Neural cell (in vitro differentiated cells): ENCODE measurements around the gene POU2F3. TPM values are rescaled to one million over a fixed set of nuclear protein-coding genes. Genes with fewer than 3 reads are reported as not detected.

Experiments used
- H2AFZ ChIP-seq: fragments of 200-600, 300-800 bp; sonication (generic), shearing (Covaris generic); 2 replicates; pipeline ENCODE4 v1.6.0; 2014; ENCODE audit warnings: low read depth, mild to moderate bottlenecking, antibody characterized with exemption, low read length, moderate library complexity
- H3F3A ChIP-seq: fragments of 200-600 bp; shearing (Covaris generic); 2 replicates; pipeline ENCODE4 v1.6.1; 2016; ENCODE audit warnings: mild to moderate bottlenecking, moderate library complexity, mixed read lengths, antibody characterized with exemption, low read length; ENCODE audit not compliant: insufficient read depth, poor library complexity, severe bottlenecking
- H3K27ac ChIP-seq: fragments of 200-600, 300-800 bp; sonication (generic), shearing (Covaris generic); 2 replicates; pipeline ENCODE4 v1.5.1; 2014; ENCODE audit warnings: mild to moderate bottlenecking, low read length, moderate library complexity
- H3K27me3 ChIP-seq: fragments of 300-800, 200-600 bp; sonication (generic), shearing (Covaris generic); 2 replicates; pipeline ENCODE4 v1.6.0; 2014; ENCODE audit warnings: mild to moderate bottlenecking, low read depth, low read length, moderate library complexity; ENCODE audit not compliant: insufficient read depth
- H3K36me3 ChIP-seq: fragments of 300-800, 200-600 bp; sonication (generic), shearing (Covaris generic); 2 replicates; pipeline ENCODE4 v1.5.1; 2014; ENCODE audit warnings: mild to moderate bottlenecking, antibody characterized with exemption, low read length, moderate library complexity; ENCODE audit not compliant: insufficient read depth
- H3K4me2 ChIP-seq: fragments of 300-800, 200-600 bp; sonication (generic), shearing (Covaris generic); 2 replicates; pipeline ENCODE4 v1.6.0; 2014; ENCODE audit warnings: mild to moderate bottlenecking, low read length
- H3K4me3 ChIP-seq: fragments of 300-800, 200-600 bp; sonication (generic), shearing (Covaris generic); 2 replicates; pipeline ENCODE4 v1.5.1; 2014; ENCODE audit warnings: mild to moderate bottlenecking, low read length, moderate library complexity
- H3K79me2 ChIP-seq: fragments of 200-600 bp; shearing (Covaris generic); replicated peaks from 2 replicates; pipeline ENCODE4 v1.6.0; 2014; ENCODE audit warnings: mild to moderate bottlenecking, low read length, moderate library complexity; ENCODE audit not compliant: insufficient read depth
- H3K9ac ChIP-seq: fragments of 300-800, 200-600 bp; sonication (generic), shearing (Covaris generic); 2 replicates; pipeline ENCODE4 v1.6.1; 2016; ENCODE audit warnings: mild to moderate bottlenecking, low read length, mixed read lengths
- H3K9me2 ChIP-seq: fragments of 200-600 bp; shearing (Covaris generic); 2 replicates; pipeline ENCODE4 v1.6.1; 2016; ENCODE audit warnings: mild to moderate bottlenecking, low read length, mixed read lengths; ENCODE audit not compliant: insufficient read depth
- H3K9me3 ChIP-seq: fragments of 200-600, 300-800 bp; sonication (generic), shearing (Covaris generic); 2 replicates; pipeline ENCODE4 v1.6.1; 2016; ENCODE audit warnings: mild to moderate bottlenecking, mixed run types, low read length, moderate library complexity, mixed read lengths
- H4K20me1 ChIP-seq: fragments of 200-600 bp; shearing (Covaris generic); 2 replicates; pipeline ENCODE4 v1.6.1; 2016; ENCODE audit warnings: mild to moderate bottlenecking, mixed run types; ENCODE audit not compliant: insufficient read depth
- CTCF ChIP-seq: fragments of 450-650 bp; IDR thresholded peaks from 2 replicates; pipeline ENCODE4 v1.5.1; 2014; ENCODE audit warnings: antibody characterized with exemption, mild to moderate bottlenecking, moderate library complexity; ENCODE audit not compliant: poor library complexity, severe bottlenecking
- EP300 ChIP-seq: fragments of 450-650 bp; conservative IDR thresholded peaks from 2 replicates; pipeline ENCODE4 v1.6.1; 2014; ENCODE audit warnings: antibody characterized with exemption, mild to moderate bottlenecking, moderate library complexity; ENCODE audit not compliant: poor library complexity, severe bottlenecking
- EZH2 ChIP-seq: fragments of 200-600, 300-800 bp; shearing (Covaris generic), sonication (generic); IDR thresholded peaks from 2 replicates; pipeline ENCODE4 v1.6.1; 2014; ENCODE audit warnings: antibody characterized with exemption, low read length, borderline replicate concordance, mild to moderate bottlenecking; ENCODE audit not compliant: insufficient read depth, poor library complexity, severe bottlenecking
- MXI1 ChIP-seq: fragments of 450-650 bp; conservative IDR thresholded peaks from 2 replicates; pipeline ENCODE4 v1.6.1; 2014; ENCODE audit warnings: antibody characterized with exemption, mild to moderate bottlenecking; ENCODE audit not compliant: poor library complexity, severe bottlenecking
- POLR2AphosphoS5 ChIP-seq: IDR thresholded peaks from 2 replicates; pipeline ENCODE4 v1.6.1; 2012
- RAD21 ChIP-seq: fragments of 450-650 bp; conservative IDR thresholded peaks from 2 replicates; pipeline ENCODE4 v1.6.1; 2014; ENCODE audit warnings: antibody characterized with exemption, mild to moderate bottlenecking, moderate library complexity
- REST ChIP-seq: IDR thresholded peaks from 2 replicates; pipeline ENCODE4 v1.6.1; 2012; ENCODE audit warnings: borderline replicate concordance
- SMC3 ChIP-seq: fragments of 450-650 bp; conservative IDR thresholded peaks from 2 replicates; pipeline ENCODE4 v1.6.1; 2014; ENCODE audit warnings: antibody characterized with exemption, mild to moderate bottlenecking, moderate library complexity; ENCODE audit not compliant: poor library complexity
- TAF1 ChIP-seq: IDR thresholded peaks from 2 replicates; pipeline ENCODE4 v1.6.1; 2012; ENCODE audit warnings: low read depth
- polyA plus RNA-seq: library from polyadenylated mRNA; depleted of rRNA; stranded (reverse); fragments of >200 nt; gene quantifications from 2 replicates; pipeline ENCODE4 v1.2.3, GENCODE V29; 2014

The POU2F3 gene
- polyA plus RNA-seq, 1 donor from 2014 or later: not detected

GRCh38 chr11:120205596-120206161, 34.3 kb upstream of the POU2F3 start:
- Histone ChIP-seq H3K36me3 (no peaks in the 10 kb centered on the region), H3K27me3 (peaks cover 13% of the 10 kb centered on the region)

GRCh38 chr11:120207512-120207911, 32.4 kb upstream of the POU2F3 start:
- H3K27me3 ChIP-seq: peaks cover 27% of the 10 kb centered on the region
- H3K4me2 ChIP-seq: no peak overlapping the region
- no peaks in the 10 kb centered on the region for H3K9me3 ChIP-seq
- H3K79me2 ChIP-seq: no peaks in the 10 kb centered on the region
- H3K4me3 ChIP-seq: no peak overlapping the region
- H3K36me3 ChIP-seq: no peaks in the 10 kb centered on the region
- H3K27ac ChIP-seq: no peak overlapping the region
- no peak overlapping the region for H3K9ac ChIP-seq
- no peaks in the 10 kb centered on the region for H3K9me2 ChIP-seq
- H4K20me1 ChIP-seq: no peaks in the 10 kb centered on the region
- no peak overlapping the region for H2AFZ ChIP-seq
- H3F3A ChIP-seq: no peaks in the 10 kb centered on the region
- no peak for TF ChIP-seq CTCF
- TF ChIP-seq EP300: no peak
- TF ChIP-seq POLR2AphosphoS5: no peak
- no peak for TF ChIP-seq REST
- TF ChIP-seq MXI1: no peak
- TF ChIP-seq RAD21: no peak

More at GRCh38 chr11:120205596-120206161, 34.3 kb upstream of the POU2F3 start:
- Histone ChIP-seq H2AFZ (no peak overlapping the region), H4K20me1 (no peaks in the 10 kb centered on the region), H3K4me3 (no peak overlapping the region), H3F3A (no peaks in the 10 kb centered on the region), H3K27ac (no peak overlapping the region), H3K9ac (no peak overlapping the region), H3K9me2 (no peaks in the 10 kb centered on the region), H3K79me2 (no peaks in the 10 kb centered on the region), H3K9me3 (no peaks in the 10 kb centered on the region), H3K4me2 (no peak overlapping the region)
- TF ChIP-seq MXI1: no peak
- TF ChIP-seq TAF1: no peak
- TF ChIP-seq RAD21: no peak
- TF ChIP-seq EP300: no peak
- TF ChIP-seq REST: no peak
- no peak for TF ChIP-seq SMC3
- no peak for TF ChIP-seq CTCF
- TF ChIP-seq EZH2: no peak
- TF ChIP-seq POLR2AphosphoS5: no peak
